ENCODE results near the gene DNAH9. TPM values are rescaled to one million over a fixed set of nuclear protein-coding genes. Genes with fewer than 3 reads are reported as not detected.

The DNAH9 gene
- total RNA-seq, 1 donor from 2014 or later = 2.3 TPM

GRCh38 chr17:11671126-11671525 is 72.9 kb downstream of the DNAH9 start:
- DNase-seq = no peak

- DNase-seq = no peak
Measured at GRCh38 chr17:11682646-11683045, 84.4 kb downstream of the DNAH9 start.

- no peak for DNase-seq
Measured at GRCh38 chr17:11690681-11691080, 92.4 kb downstream of the DNAH9 start.

- no peak for DNase-seq
Measured at GRCh38 chr17:11692688-11693087, 94.4 kb downstream of the DNAH9 start.

- DNase-seq = no peak
Measured at GRCh38 chr17:11693284-11693683, 95.0 kb downstream of the DNAH9 start.

GRCh38 chr17:11700668-11701067 is 102.4 kb downstream of the DNAH9 start:
- no peak for DNase-seq

GRCh38 chr17:11701911-11702310 is 103.6 kb downstream of the DNAH9 start:
- DNase-seq = no peak

GRCh38 chr17:11704041-11704440 is 105.8 kb downstream of the DNAH9 start:
- DNase-seq = no peak

GRCh38 chr17:11705111-11705510 is 106.8 kb downstream of the DNAH9 start:
- no peak for DNase-seq

GRCh38 chr17:11707586-11707985 is 109.3 kb downstream of the DNAH9 start:
- no peak for DNase-seq

GRCh38 chr17:11712456-11712855 is 114.2 kb downstream of the DNAH9 start:
- no peak for DNase-seq

- no peak for DNase-seq
Measured at GRCh38 chr17:11719203-11719602, 120.9 kb downstream of the DNAH9 start.

GRCh38 chr17:11719856-11720255 is 121.6 kb downstream of the DNAH9 start:
- no peak for DNase-seq

GRCh38 chr17:11720816-11721215 is 122.5 kb downstream of the DNAH9 start:
- DNase-seq = no peak

GRCh38 chr17:11730747-11731146 is 132.5 kb downstream of the DNAH9 start:
- no peak for DNase-seq

GRCh38 chr17:11736613-11737312 is 138.5 kb downstream of the DNAH9 start:
- peak; percentile 18 for DNase-seq

- DNase-seq = no peak
Measured at GRCh38 chr17:11737313-11737679, 139.0 kb downstream of the DNAH9 start.

- DNase-seq = no peak
Measured at GRCh38 chr17:11738151-11738550, 139.9 kb downstream of the DNAH9 start.

GRCh38 chr17:11739351-11739750 is 141.1 kb downstream of the DNAH9 start:
- DNase-seq = no peak

- no peak for DNase-seq
Measured at GRCh38 chr17:11739848-11740247, 141.6 kb downstream of the DNAH9 start.

- DNase-seq = no peak
Measured at GRCh38 chr17:11742886-11743285, 144.6 kb downstream of the DNAH9 start.

GRCh38 chr17:11744696-11745095 is 146.4 kb downstream of the DNAH9 start:
- DNase-seq = no peak

GRCh38 chr17:11747441-11747840 is 149.2 kb downstream of the DNAH9 start:
- DNase-seq = no peak

- no peak for DNase-seq
Measured at GRCh38 chr17:11757815-11758214, 159.5 kb downstream of the DNAH9 start.

- no peak for DNase-seq
Measured at GRCh38 chr17:11768106-11768505, 169.8 kb downstream of the DNAH9 start.
